Ovary (tissue), 9 donors: ENCODE data around the gene DKK2. TPM values are rescaled to one million over a fixed set of nuclear protein-coding genes. Genes with fewer than 3 reads are reported as not detected.

Source experiments
- DNase-seq, 5 donors: peaks; one replicate each; pipeline ENCODE4 v3.0.0-alpha.2; 2019 to 2020
- H3K27ac ChIP-seq, 2 donors: fragments of 200-600 bp; one replicate each; pipeline versions ENCODE4 v1.5.1 to v1.8.0; 2019 to 2022
- H3K27me3 ChIP-seq: fragments of 200-600 bp; one replicate; pipeline ENCODE4 v1.8.0; 2022
- H3K36me3 ChIP-seq: fragments of 200-600 bp; sonication (generic); one replicate; pipeline ENCODE4 v1.5.1; 2019
- H3K4me1 ChIP-seq: one replicate; pipeline ENCODE4 v1.8.1; 2013; ENCODE audit warnings: mild to moderate bottlenecking, moderate library complexity; ENCODE audit not compliant: insufficient read depth
- H3K4me3 ChIP-seq: fragments of 200-600 bp; sonication (generic); one replicate; pipeline ENCODE4 v1.5.1; 2017
- H3K9me3 ChIP-seq, 2 donors: fragments of 200-600 bp in 1 of 2; sonication (generic) in 1 of 2; one replicate each; pipeline versions ENCODE4 v1.5.1 to v1.8.1; 2013 to 2019; ENCODE audit warnings: mild to moderate bottlenecking in 1 of 2, moderate library complexity in 1 of 2
- CTCF ChIP-seq, 3 donors: fragments of 450-650 bp in 2 of 3; fragments of 200-600 bp in 1 of 3; IDR thresholded peaks; one replicate each; pipeline versions ENCODE4 v1.5.1 to v1.8.0; 2016 to 2022; ENCODE audit warnings: antibody characterized with exemption in 3 of 3, mild to moderate bottlenecking in 1 of 3
- EP300 ChIP-seq: sonication (generic); formaldehyde crosslinking; IDR thresholded peaks from one replicate; pipeline ENCODE4 v1.6.1; 2017; ENCODE audit warnings: antibody characterized with exemption
- POLR2A ChIP-seq: fragments of 450-650 bp; IDR thresholded peaks from one replicate; pipeline ENCODE4 v1.6.1; 2017; ENCODE audit warnings: antibody characterized with exemption, mild to moderate bottlenecking, moderate library complexity
- WGBS, 3 donors: extraction: QIAGEN DNeasy Blood & Tissue Kit in 1 of 3; methylation state at CpG; one replicate each; pipeline versions ENCODE4 v1.1.5 to v1.1.7; 2013 to 2017; 5-methylcytosine and 5-hydroxymethylcytosine counted together
- intact Hi-C, 4 donors: fragments of 100-400 bp; cut with DNase I; formaldehyde crosslinking; loops; one replicate each; pipeline versions ENCODE4 v1.11.0 to v1.15.1; 2022 to 2023
- polyA plus RNA-seq, 2 donors: library from polyadenylated mRNA; stranded (reverse); fragments of 200-250 nt in 1 of 2; fragments of 350-450 nt in 1 of 2; fragmentation: Illumina TruSeq in 1 of 2; extraction: RNeasy Lipid Tissue Mini Kit (QIAGEN cat#74804) in 1 of 2; gene quantifications; one replicate each; pipeline ENCODE4 v1.2.3, GENCODE V29; 2013 to 2014
- total RNA-seq, 7 donors: library from RNA; depleted of rRNA in 2 of 7; stranded (reverse); fragments of >200 nt in 2 of 7; fragmentation: NEBNext Ultra II Directional in 3 of 7; extraction: Animal tissue kit (Norgen Biotek cat#: 25700) in 3 of 7; gene quantifications; one replicate each; pipeline versions ENCODE4 v1.1.0 to v1.2.4, GENCODE V29; 2016 to 2023
- donor health status: DM: no; HTN: no; CAD: no; lungs with moderate emphysema.
- donor health status: DM: no; HTN: no; CAD: no.
- donor health status: Bipolar disorder and iron deficiency.
- donor health status: DM: yes; HTN: yes; CAD: no.
- donor health status: DM: no; HTN: no; CAD: no.
- donor health status: DM: yes; HTN: yes; CAD: no.

Gene DKK2
- total and polyA plus RNA-seq, 9 donors = 0.30 to 3.8 (median 0.62) TPM

- Histone ChIP-seq H3K27me3 (no peaks in the 10 kb centered on the region), H3K4me1 (no peaks in the 10 kb centered on the region), H3K4me3 (no peak overlapping the region), H3K9me3 (no peaks in the 10 kb centered on the region), H3K36me3 (no peaks in the 10 kb centered on the region), H3K27ac (no peak overlapping the region)
- no peak for TF ChIP-seq CTCF (IDR thresholded peaks at IDR 0.05)
- no peak for TF ChIP-seq EP300
- TF ChIP-seq POLR2A = no peak
- WGBS, 3 donors = 28 to 38% (median 28%) methylated on average over 1 of the region's 1 CpG
- intact Hi-C loops = no loop called here
- DNase-seq = no peak
Measured at GRCh38 chr4:106941841-106942240, 94.3 kb downstream of the DKK2 start.

GRCh38 chr4:106930522-106930921 is 105.6 kb downstream of the DKK2 start:
- no peaks in the 10 kb centered on the region for H3K4me1 ChIP-seq
- H3K4me3 ChIP-seq = no peak overlapping the region
- H3K36me3 ChIP-seq = no peaks in the 10 kb centered on the region
- H3K27me3 ChIP-seq = no peaks in the 10 kb centered on the region
- TF ChIP-seq POLR2A (no peak), CTCF (IDR thresholded peaks at IDR 0.05) (no peak), EP300 (no peak)
- DNase-seq = no peak
- 64 to 75% (median 73%) methylated on average over 6 of the region's 6 CpGs for WGBS, 3 donors
- H3K9me3 ChIP-seq = no peaks in the 10 kb centered on the region
- intact Hi-C loops = no loop called here
- no peak overlapping the region for H3K27ac ChIP-seq

GRCh38 chr4:106929248-106929647 is 106.9 kb downstream of the DKK2 start:
- Histone ChIP-seq H3K4me3 (no peak overlapping the region), H3K36me3 (no peaks in the 10 kb centered on the region), H3K9me3 (no peaks in the 10 kb centered on the region), H3K27me3 (no peaks in the 10 kb centered on the region), H3K4me1 (no peaks in the 10 kb centered on the region), H3K27ac (no peak overlapping the region)
- DNase-seq = no peak
- whole genome bisulfite sequencing, 3 donors = 70 to 77% (median 70%) methylated on average over 2 of the region's 2 CpGs
- intact Hi-C loops = no loop called here
- TF ChIP-seq CTCF (IDR thresholded peaks at IDR 0.05) (no peak), POLR2A (no peak), EP300 (no peak)

GRCh38 chr4:106914223-106914622 is 121.9 kb downstream of the DKK2 start:
- H3K27me3 ChIP-seq = no peaks in the 10 kb centered on the region
- H3K36me3 ChIP-seq = no peaks in the 10 kb centered on the region
- H3K4me3 ChIP-seq = no peak overlapping the region
- H3K27ac ChIP-seq = no peak overlapping the region
- peaks cover 2% of the 10 kb centered on the region for H3K4me1 ChIP-seq
- intact Hi-C loops = no loop called here
- 13 to 35% (median 19%) methylated on average over 3 of the region's 3 CpGs for WGBS, 3 donors
- TF ChIP-seq EP300 = no peak
- TF ChIP-seq POLR2A = no peak
- TF ChIP-seq CTCF (IDR thresholded peaks at IDR 0.05) = no peak
- H3K9me3 ChIP-seq = no peaks in the 10 kb centered on the region
- DNase-seq = peak; percentile 32 to 70 (median 55)
